H9 (cell line): ENCODE measurements around the gene TOGARAM2. TPM values are rescaled to one million over a fixed set of nuclear protein-coding genes. Genes with fewer than 3 reads are reported as not detected.

ENCODE experiments used
- DNase-seq: peaks from one replicate; pipeline ENCODE4 v3.0.0-alpha.2; 2017
- H2AFZ ChIP-seq: one replicate; pipeline ENCODE4 v1.6.1; 2013; ENCODE audit warnings: mild to moderate bottlenecking, low read length, control low read depth, moderate library complexity
- H2AK5ac ChIP-seq: 2 replicates; pipeline ENCODE4 v1.6.1; 2013; ENCODE audit warnings: low read length, control low read depth, mixed read lengths; ENCODE audit not compliant: insufficient read length
- H2BK120ac ChIP-seq: one replicate; pipeline ENCODE4 v1.6.1; 2013; ENCODE audit warnings: low read depth, mild to moderate bottlenecking, low read length, control low read depth, inconsistent platforms; ENCODE audit not compliant: poor library complexity, severe bottlenecking
- H2BK12ac ChIP-seq: 2 replicates; pipeline ENCODE4 v1.6.1; 2013; ENCODE audit warnings: low read length, control low read depth, mixed read lengths, low read depth; ENCODE audit not compliant: insufficient read length
- H2BK15ac ChIP-seq: 2 replicates; pipeline ENCODE4 v1.6.1; 2013; ENCODE audit warnings: low read depth, low read length, control low read depth
- H2BK20ac ChIP-seq: one replicate; pipeline ENCODE4 v1.6.1; 2013; ENCODE audit warnings: low read depth, mild to moderate bottlenecking, low read length, control low read depth, inconsistent platforms; ENCODE audit not compliant: poor library complexity, severe bottlenecking
- H2BK5ac ChIP-seq: 2 replicates; pipeline ENCODE4 v1.6.1; 2013; ENCODE audit warnings: low read length, control low read depth, mixed read lengths; ENCODE audit not compliant: insufficient read length
- H3K14ac ChIP-seq: 2 replicates; pipeline ENCODE4 v1.6.1; 2013; ENCODE audit warnings: low read length, control low read depth; ENCODE audit not compliant: insufficient read depth
- H3K18ac ChIP-seq: 2 replicates; pipeline ENCODE4 v1.6.1; 2013; ENCODE audit warnings: low read depth, mild to moderate bottlenecking, mixed read lengths, low read length, control low read depth; ENCODE audit not compliant: insufficient read length
- H3K23ac ChIP-seq: 2 replicates; pipeline ENCODE4 v1.6.1; 2013; ENCODE audit warnings: low read length, control low read depth, mixed read lengths, low read depth; ENCODE audit not compliant: insufficient read length
- H3K23me2 ChIP-seq: 2 replicates; pipeline ENCODE4 v1.6.1; 2013; ENCODE audit warnings: low read depth, mild to moderate bottlenecking, mixed read lengths, low read length, control low read depth; ENCODE audit not compliant: insufficient read length, poor library complexity, severe bottlenecking
- H3K27ac ChIP-seq: 2 replicates; pipeline ENCODE4 v1.5.1; 2013; ENCODE audit warnings: low read length, control low read depth, mixed read lengths, low read depth; ENCODE audit not compliant: insufficient read length
- H3K27me3 ChIP-seq: 2 replicates; pipeline ENCODE4 v1.6.1; 2013; ENCODE audit warnings: low read length, control low read depth, inconsistent platforms; ENCODE audit not compliant: insufficient read depth
- H3K4ac ChIP-seq: 2 replicates; pipeline ENCODE4 v1.6.1; 2013; ENCODE audit warnings: low read depth, mild to moderate bottlenecking, control low read depth, inconsistent platforms, low read length, moderate library complexity
- H3K4me1 ChIP-seq: 2 replicates; pipeline ENCODE4 v1.6.1; 2013; ENCODE audit warnings: low read length, control low read depth, inconsistent platforms; ENCODE audit not compliant: insufficient read depth
- H3K4me2 ChIP-seq: 2 replicates; pipeline ENCODE4 v1.6.1; 2013; ENCODE audit warnings: low read length, control low read depth, mixed read lengths; ENCODE audit not compliant: insufficient read length, insufficient read depth
- H3K56ac ChIP-seq: 2 replicates; pipeline ENCODE4 v1.6.1; 2013; ENCODE audit warnings: low read depth, mild to moderate bottlenecking, mixed read lengths, low read length, control low read depth; ENCODE audit not compliant: insufficient read length
- H3K79me1 ChIP-seq: 2 replicates; pipeline ENCODE4 v1.6.1; 2013; ENCODE audit warnings: low read depth, mild to moderate bottlenecking, moderate library complexity, low read length, control low read depth, inconsistent platforms; ENCODE audit not compliant: insufficient read depth, poor library complexity, severe bottlenecking
- H3K79me2 ChIP-seq: 2 replicates; pipeline ENCODE4 v1.6.1; 2013; ENCODE audit warnings: low read length, control low read depth, inconsistent platforms; ENCODE audit not compliant: insufficient read depth
- H3K9ac ChIP-seq: 2 replicates; pipeline ENCODE4 v1.6.1; 2013; ENCODE audit warnings: low read length, control low read depth, mixed read lengths; ENCODE audit not compliant: insufficient read length; ENCODE audit errors: extremely low read depth
- H3K9me3 ChIP-seq: one replicate; pipeline ENCODE4 v1.6.1; 2013; ENCODE audit warnings: low read depth, low read length, inconsistent platforms; ENCODE audit not compliant: control insufficient read depth
- H3T11ph ChIP-seq: one replicate; pipeline ENCODE4 v1.6.1; 2013; ENCODE audit warnings: mild to moderate bottlenecking, low read length, control low read depth, inconsistent platforms
- H4K20me1 ChIP-seq: one replicate; pipeline ENCODE4 v1.6.1; 2013; ENCODE audit not compliant: control insufficient read depth, insufficient read length, insufficient read depth
- H4K5ac ChIP-seq: 2 replicates; pipeline ENCODE4 v1.6.1; 2013; ENCODE audit warnings: low read depth, mild to moderate bottlenecking, mixed read lengths, low read length, control low read depth; ENCODE audit not compliant: insufficient read length
- H4K8ac ChIP-seq: replicated peaks from 2 replicates; pipeline ENCODE4 v1.6.1; 2013; ENCODE audit warnings: low read length, control low read depth, mixed read lengths, low read depth; ENCODE audit not compliant: insufficient read length
- H4K91ac ChIP-seq: 2 replicates; pipeline ENCODE4 v1.6.1; 2013; ENCODE audit warnings: low read depth, mild to moderate bottlenecking, moderate library complexity, mixed read lengths, low read length, control low read depth; ENCODE audit not compliant: insufficient read length
- H3K27ac Mint-ChIP-seq, 3 experiments: 2 replicates in 2 of 3; 3 replicates in 1 of 3; pipeline ENCODE4 v1.8.0; 2020 to 2021; ENCODE audit warnings: mixed read lengths in 3 of 3, mild to moderate bottlenecking in 1 of 3, moderate library complexity in 1 of 3
- H3K27me3 Mint-ChIP-seq: 2 replicates; pipeline ENCODE4 v1.8.0; 2021; ENCODE audit warnings: low read depth, mild to moderate bottlenecking, moderate library complexity, mixed read lengths
- H3K36me3 Mint-ChIP-seq, 3 experiments: 2 replicates in 2 of 3; 3 replicates in 1 of 3; pipeline ENCODE4 v1.8.0; 2020 to 2021; ENCODE audit warnings: low read depth in 3 of 3, mixed read lengths in 3 of 3; ENCODE audit not compliant: insufficient read depth in 1 of 3
- H3K4me1 Mint-ChIP-seq, 2 experiments: 2 replicates each; pipeline ENCODE4 v1.8.0; 2020; ENCODE audit warnings: mixed read lengths in 2 of 2
- H3K4me3 Mint-ChIP-seq, 2 experiments: 2 replicates in 1 of 2; 3 replicates in 1 of 2; pipeline ENCODE4 v1.8.0; 2020 to 2021; ENCODE audit warnings: mild to moderate bottlenecking in 2 of 2, mixed read lengths in 2 of 2, moderate library complexity in 1 of 2
- H3K9me3 Mint-ChIP-seq, 2 experiments: 2 replicates in 1 of 2; 3 replicates in 1 of 2; pipeline ENCODE4 v1.8.0; 2020; ENCODE audit warnings: mild to moderate bottlenecking in 2 of 2, mixed read lengths in 2 of 2, moderate library complexity in 1 of 2
- CTCF ChIP-seq: fragments of 200-600 bp; sonication (generic); conservative IDR thresholded peaks from 3 replicates; pipeline ENCODE4 v1.8.0; 2021; ENCODE audit warnings: antibody characterized with exemption, mild to moderate bottlenecking
- WGBS: extraction: QIAGEN DNeasy Blood & Tissue Kit; methylation state at CpG from one replicate; pipeline ENCODE4 v1.1.7; 2013; ENCODE audit warnings: missing lambda C conversion rate, low lambda C conversion rate, mixed read lengths; ENCODE audit not compliant: insufficient read length; ENCODE audit errors: extremely low coverage; 5-methylcytosine and 5-hydroxymethylcytosine counted together
- total RNA-seq: library from RNA; stranded (reverse); gene quantifications from 2 replicates; pipeline ENCODE4 v1.2.1, GENCODE V29; 2021

Gene TOGARAM2
- total RNA-seq, 1 experiment from 2014 or later: 0.83 TPM

DNA sequence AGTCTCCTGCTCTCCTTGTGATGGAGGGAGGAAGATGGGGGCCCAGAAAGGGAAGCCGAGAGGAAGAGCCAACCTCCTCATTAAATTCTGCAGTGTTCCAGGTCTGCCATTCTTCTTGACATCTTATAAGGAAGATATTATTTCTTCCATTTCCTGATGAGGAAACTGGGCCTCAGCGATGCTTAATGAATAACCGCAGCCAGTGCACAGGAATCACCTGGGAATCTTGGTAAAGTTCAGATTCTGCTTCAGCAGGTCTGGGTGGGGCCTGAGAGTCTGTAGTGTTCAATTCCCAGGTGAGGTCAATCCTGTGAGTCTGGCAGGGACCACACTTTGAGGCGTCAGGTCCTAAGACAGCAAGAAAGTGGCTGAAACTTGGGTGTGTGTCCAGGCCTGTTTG is 75.9 kb downstream of the TOGARAM2 start:
- H3K79me1 ChIP-seq: no peaks in the 10 kb centered on the region
- H2AFZ ChIP-seq: no peak overlapping the region
- H4K8ac ChIP-seq: no peak overlapping the region
- H3K27me3 ChIP-seq: no peaks in the 10 kb centered on the region
- H4K20me1 ChIP-seq: no peaks in the 10 kb centered on the region
- H2BK12ac ChIP-seq: no peak overlapping the region
- H3K9me3 Mint-ChIP-seq: no peaks in the 10 kb centered on the region
- H3T11ph ChIP-seq: no peak overlapping the region
- H3K9me3 ChIP-seq: no peaks in the 10 kb centered on the region
- DNase-seq: no peak
- no peak overlapping the region for H4K91ac ChIP-seq
- no peak overlapping the region for H4K5ac ChIP-seq
- H3K4me2 ChIP-seq: no peak overlapping the region
- H2BK20ac ChIP-seq: no peak overlapping the region
- H3K27ac Mint-ChIP-seq: no peak overlapping the region
- no peak overlapping the region for H2BK120ac ChIP-seq
- no peaks in the 10 kb centered on the region for H3K36me3 Mint-ChIP-seq
- no peak overlapping the region for H3K4me3 Mint-ChIP-seq
- H3K56ac ChIP-seq: no peak overlapping the region
- TF ChIP-seq CTCF: no peak
- no peaks in the 10 kb centered on the region for H3K79me2 ChIP-seq
- no peak overlapping the region for H3K9ac ChIP-seq
- H3K23me2 ChIP-seq: no peaks in the 10 kb centered on the region
- H3K14ac ChIP-seq: no peak overlapping the region
- no CpG with 5 or more reads among the region's 4 CpGs for WGBS
- no peak overlapping the region for H2AK5ac ChIP-seq
- no peak overlapping the region for H2BK15ac ChIP-seq
- no peak overlapping the region for H2BK5ac ChIP-seq
- H3K4me1 ChIP-seq: peaks cover 4% of the 10 kb centered on the region; the same call in 1 of the 2 replicates
- peaks cover 4% of the 10 kb centered on the region for H3K27me3 Mint-ChIP-seq
- H3K18ac ChIP-seq: no peak overlapping the region
- H3K27ac ChIP-seq: no peak overlapping the region
- H3K4me1 Mint-ChIP-seq: peaks cover 20% of the 10 kb centered on the region in 2 experiments
- no peak overlapping the region for H3K4ac ChIP-seq
- no peak overlapping the region for H3K23ac ChIP-seq
